ENCODE results near the gene MAGIX.

MAGIX gene

DNA sequence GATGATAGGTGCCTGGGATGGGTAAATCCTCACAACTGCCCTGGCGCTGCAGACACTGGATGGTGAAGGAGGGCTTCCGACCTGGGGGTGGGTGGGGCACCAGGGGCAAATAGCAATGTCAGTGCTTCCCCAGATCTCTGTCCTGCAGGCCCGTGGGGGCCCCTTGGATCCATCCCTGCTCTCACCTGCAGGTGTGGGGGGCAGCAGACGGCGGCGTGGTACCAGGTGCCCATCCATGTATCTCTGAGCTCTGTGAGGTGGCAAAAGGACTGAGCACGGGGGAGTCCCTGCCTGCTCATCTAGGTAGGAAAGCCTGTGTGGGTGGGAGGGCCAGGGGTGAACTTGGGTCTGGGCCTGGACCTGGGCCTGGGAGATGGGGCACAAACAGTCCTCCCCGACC, 44.0 kb downstream of the MAGIX start:
- DNase-seq: no peak

DNA sequence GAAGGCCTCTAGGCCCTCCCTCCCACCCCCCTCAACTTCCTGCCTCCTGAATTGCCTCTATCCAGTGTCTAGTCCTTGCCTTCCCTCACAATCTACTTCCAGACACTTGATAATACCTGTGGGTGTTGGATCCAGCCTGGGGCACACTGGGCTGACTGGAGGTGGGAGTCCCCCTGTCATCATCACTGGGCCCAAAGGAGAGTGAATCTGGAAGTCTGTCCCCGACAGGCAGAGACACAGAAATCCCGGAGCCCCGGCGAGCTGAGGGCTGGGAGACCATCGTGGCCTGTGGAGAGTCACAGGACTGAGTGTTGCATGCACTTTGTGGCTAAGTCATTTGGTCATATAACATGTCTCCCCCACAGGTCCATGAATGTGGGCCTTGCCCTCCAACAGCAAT, 45.8 kb downstream of the MAGIX start:
- DNase-seq: no peak

DNA sequence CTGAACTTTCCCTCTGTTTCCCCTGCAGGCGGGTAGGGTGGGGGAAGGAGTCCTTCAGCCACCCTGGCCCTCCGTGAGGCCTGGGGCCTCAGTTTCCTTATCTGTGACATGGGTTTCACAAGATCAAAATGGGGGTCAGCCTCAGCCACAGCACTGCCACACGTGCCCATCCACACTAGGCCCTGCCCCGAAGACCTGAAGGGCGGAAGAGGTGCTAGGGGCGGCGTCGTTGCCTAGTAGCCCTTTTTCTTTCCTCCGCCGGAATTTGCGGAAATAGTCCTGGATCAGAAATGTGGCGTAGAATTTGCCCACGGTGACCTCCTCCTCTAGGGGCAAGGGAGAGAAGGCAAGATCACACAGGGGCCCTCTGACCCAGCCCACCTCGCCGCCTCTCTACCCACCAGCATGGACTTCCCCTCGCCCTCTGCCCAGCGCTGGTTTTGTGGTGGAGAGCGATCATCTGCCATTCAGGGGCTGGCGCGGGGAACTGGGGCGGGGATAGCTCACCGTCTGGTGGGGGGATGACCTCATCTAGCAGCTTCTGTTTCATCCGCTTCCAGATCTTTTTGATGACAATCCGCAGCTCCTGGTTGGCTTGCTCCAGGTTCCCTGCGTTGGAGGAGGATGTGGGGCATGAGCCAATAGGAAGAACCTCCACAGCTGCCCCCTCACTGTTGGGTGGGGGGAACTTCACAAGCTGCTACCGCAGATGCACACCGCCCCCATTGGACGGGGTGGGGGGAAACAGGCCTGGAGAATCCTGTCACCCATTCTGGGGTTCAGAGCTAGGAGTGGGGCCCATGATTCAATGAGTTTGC, 47.1 kb downstream of the MAGIX start:
- peak; percentile 8 for DNase-seq

DNA sequence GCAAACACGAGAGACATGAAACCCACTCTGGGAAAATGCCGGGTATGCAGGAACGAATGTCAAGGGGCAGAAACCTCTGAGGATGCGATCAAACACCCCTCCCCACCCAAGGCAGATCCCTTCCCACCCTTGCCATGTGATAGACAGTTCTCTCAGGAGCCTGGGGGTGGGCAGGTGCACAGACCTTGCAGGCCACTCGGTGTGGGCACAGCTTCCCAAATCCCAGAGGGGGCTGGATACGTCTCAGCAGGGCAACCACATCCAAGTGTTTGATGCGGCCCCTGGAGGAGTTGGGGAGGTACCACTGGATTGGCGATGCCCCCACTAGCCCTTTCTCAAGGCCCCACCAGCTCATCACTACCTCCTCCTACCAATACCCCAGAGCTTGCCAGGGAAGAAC, 47.8 kb downstream of the MAGIX start:
- no peak for DNase-seq

DNA sequence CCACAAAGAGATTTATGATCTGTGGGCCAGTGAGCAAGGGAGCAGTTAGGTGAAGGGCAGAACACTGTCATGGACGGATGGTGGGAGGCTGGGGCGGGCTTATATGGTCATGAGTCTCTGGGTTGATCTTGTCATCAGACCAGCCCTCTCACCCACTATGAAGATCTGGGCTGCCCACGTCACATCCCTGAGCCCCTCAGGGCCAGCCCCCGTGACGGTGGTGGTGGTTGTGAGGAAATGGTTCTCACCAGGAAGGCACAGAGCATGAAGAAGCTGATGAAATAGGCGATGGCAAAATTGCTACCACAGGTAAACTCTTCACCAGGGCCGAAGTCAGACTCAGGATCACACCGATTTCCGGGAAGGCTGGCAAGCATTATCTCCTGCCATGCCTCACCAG, 48.5 kb downstream of the MAGIX start:
- no peak for DNase-seq

DNA sequence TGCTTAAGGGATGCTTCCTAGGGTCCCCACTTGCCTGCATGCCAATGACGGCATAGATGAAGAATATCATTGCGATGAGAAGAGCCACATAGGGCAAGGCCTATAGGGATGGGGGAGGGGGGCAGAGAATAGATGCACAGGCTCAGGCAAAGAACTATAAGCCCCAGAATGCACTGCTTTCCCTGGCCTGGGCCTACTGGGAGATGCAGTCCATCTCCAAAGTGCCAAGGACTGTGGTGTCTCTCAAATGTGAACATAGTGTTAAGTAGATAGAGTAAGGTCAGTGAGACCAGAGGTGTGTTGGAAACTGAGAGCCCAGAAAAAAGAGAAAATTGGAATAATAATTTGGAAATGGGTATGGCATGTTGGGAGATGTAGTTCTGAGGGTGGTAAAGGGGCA, 49.7 kb downstream of the MAGIX start:
- no peak for DNase-seq

DNA sequence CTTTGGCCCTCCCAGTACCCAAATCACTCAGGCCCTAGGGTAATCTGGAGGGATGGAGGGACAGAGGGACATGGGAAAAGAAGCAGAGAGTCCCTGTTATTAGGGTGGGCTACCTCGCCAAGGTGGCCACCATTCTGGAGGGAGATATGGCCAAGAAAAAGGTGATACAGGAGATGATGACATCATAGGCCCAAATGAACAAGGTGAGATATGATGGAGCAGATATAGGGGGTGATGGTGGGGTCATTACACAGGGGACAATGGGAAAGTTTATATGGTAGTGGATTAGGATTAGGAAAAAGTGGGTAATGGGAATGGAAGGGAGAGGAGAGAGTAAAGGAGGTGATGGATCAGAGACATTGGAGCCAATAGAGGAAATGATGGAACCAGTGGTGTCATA, 50.3 kb downstream of the MAGIX start:
- no peak for DNase-seq

DNA sequence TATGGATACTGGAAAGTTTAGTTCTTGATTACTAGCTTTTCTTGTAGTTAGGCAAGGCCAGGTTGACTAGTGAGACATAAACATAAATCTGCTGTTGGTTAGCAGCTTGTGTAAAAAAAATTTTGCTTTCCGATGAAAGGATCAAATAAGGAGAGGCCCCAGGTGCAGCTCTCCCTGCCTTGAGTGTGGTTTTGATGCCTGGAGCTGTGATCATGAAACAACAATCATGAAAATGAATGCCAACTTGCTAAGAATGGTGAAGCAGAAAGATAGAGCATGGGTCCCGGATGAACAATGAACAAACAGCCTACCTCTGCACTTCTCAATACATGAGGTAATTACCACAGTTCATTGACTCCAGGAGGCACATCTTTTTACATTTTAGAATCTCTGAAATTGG, 51.9 kb downstream of the MAGIX start:
- DNase-seq: no peak

DNA sequence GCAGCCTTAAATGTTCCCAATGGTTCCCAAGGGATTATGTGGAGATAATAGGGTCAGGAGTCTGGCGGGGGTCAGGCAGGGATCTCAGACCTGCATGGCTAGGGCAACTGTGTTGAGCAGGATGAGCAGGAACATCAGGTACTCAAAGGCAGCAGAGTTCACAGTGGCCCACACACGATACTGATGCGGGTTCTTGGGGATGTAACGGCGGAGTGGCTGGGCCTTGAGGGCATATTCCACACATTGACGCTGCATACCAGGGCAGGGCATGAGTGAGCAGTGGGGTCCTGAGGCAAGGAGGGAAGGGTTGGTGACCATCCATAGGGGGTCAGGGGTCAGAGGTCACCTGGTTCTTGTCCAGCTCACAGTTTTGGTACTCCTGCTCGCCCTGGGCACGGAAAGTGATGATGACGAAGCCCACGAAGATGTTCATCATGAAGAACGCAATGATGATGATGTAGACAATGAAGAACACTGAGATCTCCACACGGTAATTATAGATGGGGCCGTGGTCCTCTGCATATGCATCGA, 52.5 kb downstream of the MAGIX start:
- DNase-seq: no peak
